ENCODE results near the gene GCN1.

GCN1 gene

DNA sequence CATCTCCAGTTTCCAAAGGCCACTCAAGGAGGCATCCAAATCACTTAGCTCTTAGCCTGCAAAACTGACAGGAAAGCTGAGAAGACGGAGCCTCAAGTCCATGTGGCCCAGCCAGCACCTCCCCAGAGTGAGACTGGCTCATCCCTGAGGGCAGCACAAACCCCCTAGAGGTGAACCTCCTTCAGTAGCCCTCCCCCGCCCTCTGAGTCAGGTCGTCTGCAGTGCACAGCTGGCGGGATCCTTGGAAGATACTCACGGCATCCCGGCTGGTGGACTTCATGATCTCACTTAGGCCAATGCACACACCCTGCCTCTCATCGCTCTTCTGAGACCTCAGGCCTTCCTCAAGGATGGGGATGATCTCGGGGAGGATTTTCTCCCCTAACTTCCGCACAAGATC lies 53.9 kb downstream of the GCN1 start:
- no peak for TF ChIP-seq POLR2AphosphoS5 (IDR thresholded peaks at IDR 0.05; ENCODE audit: borderline replicate concordance, low read depth, low read length)
- no peak for TF ChIP-seq EZH2 (IDR thresholded peaks at IDR 0.05)
- no peak for TF ChIP-seq FOXP2 (optimal IDR thresholded peaks at IDR 0.05; ENCODE audit: control extremely low read depth, extremely low read length, insufficient read depth)
- Histone ChIP-seq H3K9me3 (ENCODE audit: low read depth, low read length) (no peaks in the 10 kb centered on the region), H3K9ac (ENCODE audit: insufficient read length) (no peak overlapping the region), H3K27ac (no peak overlapping the region), H3K4me3 (no peak overlapping the region), H3K36me3 (ENCODE audit: insufficient read depth, low read length) (peaks cover 92% of the 10 kb centered on the region)
- DNase-seq (ENCODE audit: low read depth, low spot score), result no peak

DNA sequence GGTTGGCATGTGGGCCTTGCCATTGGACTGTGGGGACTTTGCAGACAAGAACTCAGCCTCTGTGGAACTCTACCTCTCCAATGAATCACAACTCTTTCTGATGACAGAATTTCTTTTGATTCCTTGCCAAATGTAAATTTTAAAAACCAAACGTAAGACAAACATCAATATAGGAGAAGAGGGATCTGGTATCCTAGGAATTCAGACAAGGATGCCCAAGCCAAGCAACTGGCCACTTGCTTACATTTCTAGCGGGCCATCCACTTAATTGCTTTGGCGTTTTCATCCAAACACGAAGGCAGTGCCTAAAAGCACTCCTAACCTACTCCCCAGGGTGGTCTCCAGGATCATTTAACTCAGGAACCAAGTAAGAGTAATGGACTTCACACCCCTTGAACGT lies 54.6 kb downstream of the GCN1 start:
- Histone ChIP-seq H3K9me3 (ENCODE audit: low read depth, low read length) (no peaks in the 10 kb centered on the region), H3K36me3 (ENCODE audit: insufficient read depth, low read length) (peaks cover 91% of the 10 kb centered on the region), H3K4me3 (no peak overlapping the region), H3K9ac (ENCODE audit: insufficient read length) (no peak overlapping the region), H3K27ac (no peak overlapping the region)
- DNase-seq (ENCODE audit: low read depth, low spot score), result no peak
- no peak for TF ChIP-seq EZH2 (IDR thresholded peaks at IDR 0.05)
- TF ChIP-seq POLR2AphosphoS5 (IDR thresholded peaks at IDR 0.05; ENCODE audit: borderline replicate concordance, low read depth, low read length), result no peak
- no peak for TF ChIP-seq FOXP2 (optimal IDR thresholded peaks at IDR 0.05; ENCODE audit: control extremely low read depth, extremely low read length, insufficient read depth)

DNA sequence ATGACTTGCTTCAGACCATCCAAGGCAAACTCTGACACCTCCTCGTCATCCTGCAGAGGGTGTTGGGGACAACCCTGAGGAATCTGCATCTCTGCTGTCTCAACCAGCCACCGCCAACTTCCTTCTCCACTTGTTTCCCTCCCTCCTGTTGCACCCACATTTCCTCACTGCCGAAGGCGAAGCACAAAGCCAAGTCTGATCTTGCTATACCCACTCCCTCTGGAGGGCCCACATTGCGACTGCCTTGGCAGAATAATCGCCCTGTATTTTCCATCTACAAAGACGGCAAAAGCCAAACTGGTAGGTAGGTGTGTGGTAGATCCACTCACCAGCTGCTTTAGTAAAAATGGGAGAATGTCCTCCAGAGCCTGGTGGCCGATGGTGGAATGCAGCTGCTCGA lies 56.1 kb downstream of the GCN1 start:
- TF ChIP-seq EZH2 (IDR thresholded peaks at IDR 0.05) (no peak), FOXP2 (optimal IDR thresholded peaks at IDR 0.05; ENCODE audit: control extremely low read depth, extremely low read length, insufficient read depth) (no peak), POLR2AphosphoS5 (IDR thresholded peaks at IDR 0.05; ENCODE audit: borderline replicate concordance, low read depth, low read length) (no peak)
- Histone ChIP-seq H3K9ac (ENCODE audit: insufficient read length) (no peak overlapping the region), H3K9me3 (ENCODE audit: low read depth, low read length) (no peaks in the 10 kb centered on the region), H3K36me3 (ENCODE audit: insufficient read depth, low read length) (peaks cover 91% of the 10 kb centered on the region), H3K4me3 (no peak overlapping the region), H3K27ac (no peak overlapping the region)
- no peak for DNase-seq (ENCODE audit: low read depth, low spot score)

DNA sequence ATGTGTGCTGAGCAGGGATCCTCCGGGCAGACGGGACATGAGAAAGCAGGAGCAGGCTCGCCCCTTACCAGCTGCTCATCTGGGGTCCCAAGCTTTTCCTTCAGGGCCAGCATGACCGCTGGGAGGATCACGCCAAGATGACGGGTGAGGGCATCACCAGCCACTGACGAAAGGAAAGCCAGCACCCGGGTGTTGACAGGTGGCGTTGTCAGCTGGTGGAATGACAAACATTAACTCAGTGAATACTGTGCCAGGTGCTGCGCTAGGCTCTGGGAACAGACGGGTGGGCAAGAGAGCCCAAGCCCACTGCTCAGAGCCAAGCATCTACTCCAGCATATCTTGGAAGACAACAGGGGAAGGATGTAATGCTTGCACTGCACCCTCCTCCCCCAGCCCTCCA lies 56.7 kb downstream of the GCN1 start:
- peaks cover 92% of the 10 kb centered on the region for H3K36me3 ChIP-seq (ENCODE audit: insufficient read depth, low read length)
- no peaks in the 10 kb centered on the region for H3K9me3 ChIP-seq (ENCODE audit: low read depth, low read length)
- H3K27ac ChIP-seq, result no peak overlapping the region
- TF ChIP-seq FOXP2 (optimal IDR thresholded peaks at IDR 0.05; ENCODE audit: control extremely low read depth, extremely low read length, insufficient read depth), result no peak
- no peak for TF ChIP-seq EZH2 (IDR thresholded peaks at IDR 0.05)
- no peak for TF ChIP-seq POLR2AphosphoS5 (IDR thresholded peaks at IDR 0.05; ENCODE audit: borderline replicate concordance, low read depth, low read length)
- no peak overlapping the region for H3K9ac ChIP-seq (ENCODE audit: insufficient read length)
- H3K4me3 ChIP-seq, result no peak overlapping the region
- DNase-seq (ENCODE audit: low read depth, low spot score), result no peak

DNA sequence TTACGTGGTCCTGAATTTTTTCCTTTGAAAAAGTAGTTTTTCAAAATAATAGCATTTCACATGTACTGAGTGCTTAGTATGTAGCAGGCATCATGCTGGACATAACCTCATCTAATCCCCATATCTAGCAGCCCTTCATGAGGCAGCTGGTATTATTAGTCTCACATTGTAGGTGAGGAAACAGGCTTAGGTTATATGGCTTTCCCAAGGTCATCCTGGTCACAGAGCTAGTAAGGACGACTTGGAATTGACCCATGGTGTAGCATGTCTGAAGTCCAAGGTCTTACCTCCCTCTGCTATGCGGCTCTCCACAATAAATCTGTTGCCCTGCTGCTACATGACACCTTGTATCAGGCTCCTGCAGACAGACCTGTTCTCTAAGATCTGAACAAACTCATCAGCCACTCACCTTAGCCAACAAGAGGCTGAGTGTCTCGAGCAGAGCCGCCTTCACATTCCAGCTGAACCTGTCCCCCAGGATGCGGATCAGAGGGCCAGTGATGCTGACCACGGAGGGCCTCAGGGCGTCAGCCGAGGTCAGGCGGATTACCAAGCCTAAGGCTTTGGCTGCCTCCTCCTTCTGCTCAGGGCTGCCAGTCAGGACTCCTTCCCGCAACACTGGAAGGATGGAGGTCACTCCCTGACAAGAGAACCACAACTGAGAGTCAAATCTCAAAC lies 58.3 kb downstream of the GCN1 start:
- Histone ChIP-seq H3K9me3 (ENCODE audit: low read depth, low read length) (no peaks in the 10 kb centered on the region), H3K27ac (no peak overlapping the region), H3K36me3 (ENCODE audit: insufficient read depth, low read length) (peaks cover 94% of the 10 kb centered on the region), H3K9ac (ENCODE audit: insufficient read length) (no peak overlapping the region), H3K4me3 (no peak overlapping the region)
- TF ChIP-seq FOXP2 (optimal IDR thresholded peaks at IDR 0.05; ENCODE audit: control extremely low read depth, extremely low read length, insufficient read depth) (no peak), POLR2AphosphoS5 (IDR thresholded peaks at IDR 0.05; ENCODE audit: borderline replicate concordance, low read depth, low read length) (no peak), EZH2 (IDR thresholded peaks at IDR 0.05) (no peak)
- no peak for DNase-seq (ENCODE audit: low read depth, low spot score)

DNA sequence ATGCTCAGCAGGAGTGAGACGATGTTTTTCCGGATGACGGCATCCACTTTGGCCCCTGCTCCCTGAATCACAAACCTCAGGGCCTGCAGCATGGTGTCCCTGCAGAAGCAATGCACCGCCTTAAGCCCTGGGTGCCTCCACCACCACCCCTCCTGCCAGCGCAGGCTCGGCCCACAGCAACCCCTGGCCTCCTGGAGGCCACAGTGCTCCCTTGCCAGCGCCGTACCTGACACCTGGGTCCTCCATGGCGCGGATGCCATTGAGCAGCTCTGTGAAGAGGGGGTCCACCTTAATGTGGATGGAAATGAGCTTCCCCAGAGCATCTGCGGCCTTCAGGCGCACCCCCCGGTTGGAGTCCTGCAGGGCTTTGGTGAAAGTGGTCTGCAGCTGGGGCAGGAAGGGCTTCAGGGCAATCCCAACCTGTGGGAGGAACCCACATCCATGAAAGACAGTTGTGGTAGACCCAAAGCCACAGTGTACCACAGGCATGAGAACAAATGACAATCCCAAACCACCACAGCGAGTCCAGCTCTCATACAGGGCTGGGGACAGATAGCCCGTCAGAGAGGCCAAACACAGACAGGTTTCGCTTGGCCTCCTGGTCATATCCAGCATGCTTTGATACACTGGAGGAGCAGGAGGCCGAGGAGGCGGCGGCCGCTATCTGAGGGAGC lies 60.1 kb downstream of the GCN1 start:
- DNase-seq (ENCODE audit: low read depth, low spot score), result no peak
- no peak overlapping the region for H3K27ac ChIP-seq
- TF ChIP-seq FOXP2 (optimal IDR thresholded peaks at IDR 0.05; ENCODE audit: control extremely low read depth, extremely low read length, insufficient read depth) (no peak), EZH2 (IDR thresholded peaks at IDR 0.05) (no peak), POLR2AphosphoS5 (IDR thresholded peaks at IDR 0.05; ENCODE audit: borderline replicate concordance, low read depth, low read length) (no peak)
- H3K9ac ChIP-seq (ENCODE audit: insufficient read length), result no peak overlapping the region
- peaks cover 94% of the 10 kb centered on the region for H3K36me3 ChIP-seq (ENCODE audit: insufficient read depth, low read length)
- no peaks in the 10 kb centered on the region for H3K9me3 ChIP-seq (ENCODE audit: low read depth, low read length)
- no peak overlapping the region for H3K4me3 ChIP-seq

DNA sequence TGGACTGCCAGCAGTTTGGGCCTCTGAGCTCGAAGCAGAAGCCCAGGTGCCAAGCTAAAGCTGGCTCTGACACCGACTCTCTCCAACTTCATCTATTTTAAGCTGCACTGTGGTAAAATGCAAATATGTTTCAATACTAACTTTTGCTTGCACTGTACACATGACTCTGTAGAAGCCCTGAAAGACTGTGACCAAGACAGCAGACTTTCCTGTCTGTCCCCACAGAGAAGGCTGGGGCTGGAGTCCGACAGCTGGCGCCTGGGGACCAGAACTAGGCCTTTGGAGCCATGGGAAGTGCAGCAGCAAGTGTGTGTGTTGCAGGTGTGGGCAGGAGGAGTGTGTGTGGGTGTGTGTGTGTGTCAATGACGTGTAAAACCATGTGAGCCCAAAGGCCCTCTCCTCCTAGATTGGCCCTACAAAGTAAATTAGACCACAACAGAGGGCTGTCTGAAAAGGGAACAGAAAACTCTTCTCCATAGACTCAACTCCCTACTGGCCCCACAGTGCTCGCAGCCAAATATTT lies 61.6 kb downstream of the GCN1 start:
- no peak overlapping the region for H3K4me3 ChIP-seq
- peaks cover 97% of the 10 kb centered on the region for H3K36me3 ChIP-seq (ENCODE audit: insufficient read depth, low read length)
- H3K9ac ChIP-seq (ENCODE audit: insufficient read length), result no peak overlapping the region
- no peak for TF ChIP-seq FOXP2 (optimal IDR thresholded peaks at IDR 0.05; ENCODE audit: control extremely low read depth, extremely low read length, insufficient read depth)
- TF ChIP-seq EZH2 (IDR thresholded peaks at IDR 0.05), result no peak
- no peak for TF ChIP-seq POLR2AphosphoS5 (IDR thresholded peaks at IDR 0.05; ENCODE audit: borderline replicate concordance, low read depth, low read length)
- H3K9me3 ChIP-seq (ENCODE audit: low read depth, low read length), result no peaks in the 10 kb centered on the region
- no peak overlapping the region for H3K27ac ChIP-seq
- DNase-seq (ENCODE audit: low read depth, low spot score), result no peak

DNA sequence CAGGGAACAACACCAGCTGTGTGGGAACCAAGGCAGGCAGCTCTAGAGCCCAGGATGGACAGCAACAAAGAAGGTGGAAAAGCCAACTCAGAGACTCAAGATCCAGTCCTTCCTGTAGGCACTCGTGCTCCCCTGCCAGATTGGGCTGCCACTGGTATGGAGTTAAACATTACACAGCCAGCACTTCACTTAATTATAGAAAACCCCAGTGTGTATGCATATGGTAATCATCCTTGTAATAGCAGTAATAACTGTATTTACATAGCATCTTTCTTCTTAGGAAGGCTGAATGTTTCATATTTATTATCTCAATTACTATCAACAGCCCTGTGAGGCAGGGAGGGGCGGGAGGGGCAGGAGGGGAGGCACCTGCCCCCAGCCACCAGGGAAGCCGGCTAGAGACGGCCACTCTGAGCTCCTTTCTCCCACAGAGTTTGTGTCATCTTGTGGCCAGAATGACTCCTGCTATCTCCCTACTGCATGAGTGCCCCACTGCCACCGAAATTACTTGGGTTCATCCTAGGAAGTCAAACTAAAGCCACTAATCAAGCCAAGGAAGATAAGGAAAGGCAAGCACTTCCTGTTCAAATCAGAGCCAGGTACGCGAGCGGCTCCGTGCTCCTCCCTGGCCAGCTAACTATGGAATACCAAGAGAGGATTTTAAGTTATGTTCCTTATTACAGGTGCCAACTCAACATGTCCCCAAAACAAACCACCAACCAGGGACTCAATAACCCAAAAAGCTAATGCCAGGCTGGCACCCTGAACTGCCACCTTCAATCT lies 62.3 kb downstream of the GCN1 start:
- TF ChIP-seq EZH2 (IDR thresholded peaks at IDR 0.05) (no peak), POLR2AphosphoS5 (IDR thresholded peaks at IDR 0.05; ENCODE audit: borderline replicate concordance, low read depth, low read length) (no peak), FOXP2 (optimal IDR thresholded peaks at IDR 0.05; ENCODE audit: control extremely low read depth, extremely low read length, insufficient read depth) (no peak)
- DNase-seq (ENCODE audit: low read depth, low spot score), result no peak
- H3K9me3 ChIP-seq (ENCODE audit: low read depth, low read length), result no peaks in the 10 kb centered on the region
- H3K4me3 ChIP-seq, result no peak overlapping the region
- no peak overlapping the region for H3K27ac ChIP-seq
- H3K9ac ChIP-seq (ENCODE audit: insufficient read length), result no peak overlapping the region
- H3K36me3 ChIP-seq (ENCODE audit: insufficient read depth, low read length), result peaks cover 97% of the 10 kb centered on the region

Measured in SK-N-MC (cell line).